GM19463 (cell line): ENCODE results near the gene ZNF146.
"Not testable (repeated sequence)": the region's sequence is repeated elsewhere in the genome, so short reads cannot be mapped to it uniquely, and the experiment has no call there.

Experiments
- ATAC-seq: cut with Tn5 transposase; IDR thresholded peaks from one replicate; pipeline ENCODE4 v1.9.1; 2021; ENCODE audit warnings: mild to moderate bottlenecking, moderate library complexity; ENCODE audit not compliant: unreplicated experiment

Gene ZNF146

DNA sequence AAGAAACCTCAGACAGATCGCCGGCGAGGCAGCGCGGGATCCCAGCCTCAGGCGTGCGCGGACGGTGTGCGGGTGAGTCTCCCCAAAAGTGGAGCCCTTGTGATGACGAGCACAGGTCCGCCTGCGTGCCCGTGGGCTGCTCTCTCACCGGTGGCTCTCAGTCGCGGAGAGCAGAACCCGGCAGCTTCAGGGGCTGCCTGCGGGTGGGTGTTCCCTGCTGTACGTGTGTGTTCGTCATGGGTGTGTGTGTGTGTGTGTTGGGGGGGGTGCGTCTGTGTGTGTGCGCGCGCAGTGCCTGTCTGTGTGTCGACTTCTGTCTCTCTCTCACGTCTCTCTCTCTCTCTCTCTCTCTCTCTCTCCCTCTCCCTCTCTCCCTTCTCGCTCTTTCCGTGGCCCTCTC, 54.4 kb downstream of the ZNF146 start:
- not testable (repeated sequence) for ATAC-seq
